Lung microvascular endothelial cell (primary cell): ENCODE results near the gene IQSEC1. TPM values are rescaled to one million over a fixed set of nuclear protein-coding genes. Genes with fewer than 3 reads are reported as not detected.

Experiments used
- DNase-seq, 2 donors: peaks; one replicate each; pipeline versions ENCODE4 v3.0.0 to v3.0.0-alpha.2; 2010; ENCODE audit warnings: low read depth in 2 of 2
- total RNA-seq: library from RNA; depleted of rRNA; stranded (reverse); fragments of >200 nt; gene quantifications from 2 replicates; pipeline ENCODE4 v1.2.1, GENCODE V29; 2014

The IQSEC1 gene
- total RNA-seq, 1 donor from 2014 or later, result 63.7 TPM

DNA sequence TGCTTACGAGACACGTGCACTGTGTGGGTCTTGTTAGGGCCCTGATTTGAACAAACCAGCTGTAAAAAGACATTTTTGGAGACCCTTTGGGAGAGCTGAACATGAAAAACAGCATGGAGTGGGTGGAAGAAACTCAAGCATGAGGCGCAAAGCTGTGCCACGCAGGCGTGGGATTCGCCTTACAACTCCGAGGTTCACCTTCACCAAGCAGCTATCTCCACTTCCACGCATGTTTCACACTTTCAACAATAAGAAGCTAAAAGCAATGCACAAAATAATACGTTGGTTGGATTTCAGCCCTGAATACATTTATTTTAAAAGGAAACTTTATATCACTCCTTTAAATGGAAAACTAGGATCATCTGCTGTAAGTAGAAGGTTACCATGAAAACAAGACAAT, 42.5 kb downstream of the IQSEC1 start:
- no peak for DNase-seq

- no peak for DNase-seq
These were observed 45.0 kb downstream of the IQSEC1 start for GRCh38 chr3:13028010-13028821.

GRCh38 chr3:13027154-13027553, 46.1 kb downstream of the IQSEC1 start:
- DNase-seq, result no peak

DNA sequence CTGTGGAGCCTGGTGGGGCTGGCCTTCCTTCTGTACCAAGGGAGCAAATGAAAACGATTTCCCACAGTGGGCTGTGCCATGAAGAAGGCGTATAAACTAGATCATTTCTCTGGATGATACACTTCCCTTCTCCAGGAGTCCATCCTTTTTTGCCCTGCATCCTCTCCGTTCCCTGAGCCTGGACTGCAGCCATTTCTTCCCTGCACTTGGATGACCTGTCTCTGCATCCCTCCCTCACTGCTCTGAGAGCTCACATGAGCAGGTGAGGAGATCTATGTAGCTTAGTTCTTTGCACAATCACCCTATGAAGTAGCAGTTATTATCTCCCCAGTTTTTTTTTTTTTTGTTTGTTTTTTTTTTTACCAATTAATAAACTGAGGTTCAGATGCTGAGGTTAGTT, 46.7 kb downstream of the IQSEC1 start:
- DNase-seq, result no peak

- DNase-seq, result no peak
These were observed 47.3 kb downstream of the IQSEC1 start for GRCh38 chr3:13025778-13026518.

DNA sequence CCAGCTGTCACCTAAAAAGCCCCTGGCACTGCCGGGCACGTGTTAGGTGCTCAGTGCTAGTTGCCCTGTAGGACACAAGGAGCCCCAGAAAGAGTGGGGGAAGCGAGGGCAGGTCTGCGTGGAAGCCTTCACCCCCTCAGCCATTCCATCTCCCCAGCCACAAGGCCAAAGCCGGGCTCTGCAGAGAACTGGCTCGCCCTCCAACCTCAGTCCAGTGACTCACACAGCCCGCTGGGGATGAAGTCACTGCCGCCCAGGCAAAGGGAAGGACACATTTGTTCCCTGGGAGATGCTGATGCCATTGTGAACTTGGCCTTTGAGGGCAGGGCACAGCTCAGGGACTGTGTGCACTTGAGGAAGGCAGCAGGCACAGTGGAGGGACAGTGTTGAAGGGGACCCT, 48.1 kb downstream of the IQSEC1 start:
- DNase-seq, result peak; percentile 32 to 60

DNA sequence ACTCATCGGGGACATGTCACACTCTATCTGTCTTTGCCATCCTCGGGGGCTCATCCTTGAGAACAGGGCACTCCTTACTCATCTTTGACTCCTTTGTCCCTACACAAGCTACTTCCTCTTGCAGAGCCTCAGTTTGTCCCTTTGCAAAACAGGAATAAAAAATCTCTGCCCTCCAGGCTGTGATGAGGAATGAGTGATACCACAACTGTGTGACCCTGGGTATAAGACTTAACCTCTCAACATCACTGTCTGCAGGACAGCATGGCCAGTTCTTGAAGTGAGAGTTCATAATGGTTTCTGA, 48.5 kb downstream of the IQSEC1 start:
- DNase-seq, result no peak

GRCh38 chr3:13023971-13024764, 49.1 kb downstream of the IQSEC1 start:
- DNase-seq, result no peak

DNA sequence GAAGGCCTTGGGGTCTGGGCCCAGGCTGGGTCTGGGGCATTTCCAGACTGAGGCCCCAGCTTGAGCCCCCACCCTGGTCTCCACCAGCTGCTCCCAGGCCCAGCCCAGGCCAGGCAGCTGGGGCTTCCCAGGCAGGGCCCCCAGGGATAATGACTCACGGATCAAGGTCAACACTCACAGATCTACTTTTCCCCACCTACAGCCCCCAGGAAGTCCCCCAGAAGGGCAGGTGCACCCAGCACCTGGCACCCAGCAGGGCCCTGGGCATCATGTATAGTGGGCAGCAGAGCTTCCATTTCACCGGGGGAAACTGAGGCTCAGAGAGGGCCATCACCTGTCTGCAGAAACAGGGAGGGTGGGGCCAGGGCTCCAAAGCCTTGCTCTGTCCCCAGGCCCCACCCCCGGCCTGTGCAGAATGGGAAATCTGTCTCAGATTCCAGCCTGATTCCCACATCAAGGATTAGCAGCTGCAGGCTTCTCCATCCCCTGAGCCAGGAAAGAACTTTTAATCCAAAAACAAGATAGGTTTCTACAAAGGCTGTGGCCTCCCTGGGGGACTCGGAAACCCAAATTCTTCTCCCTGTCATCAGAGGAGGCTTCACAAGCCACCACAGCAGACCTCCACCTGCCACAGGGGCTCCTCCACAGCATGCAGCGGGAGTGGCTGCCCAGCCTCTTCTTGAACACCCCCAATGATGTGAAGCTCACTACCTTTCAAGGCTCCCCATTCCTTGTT, 49.8 kb downstream of the IQSEC1 start:
- DNase-seq, result no peak

DNA sequence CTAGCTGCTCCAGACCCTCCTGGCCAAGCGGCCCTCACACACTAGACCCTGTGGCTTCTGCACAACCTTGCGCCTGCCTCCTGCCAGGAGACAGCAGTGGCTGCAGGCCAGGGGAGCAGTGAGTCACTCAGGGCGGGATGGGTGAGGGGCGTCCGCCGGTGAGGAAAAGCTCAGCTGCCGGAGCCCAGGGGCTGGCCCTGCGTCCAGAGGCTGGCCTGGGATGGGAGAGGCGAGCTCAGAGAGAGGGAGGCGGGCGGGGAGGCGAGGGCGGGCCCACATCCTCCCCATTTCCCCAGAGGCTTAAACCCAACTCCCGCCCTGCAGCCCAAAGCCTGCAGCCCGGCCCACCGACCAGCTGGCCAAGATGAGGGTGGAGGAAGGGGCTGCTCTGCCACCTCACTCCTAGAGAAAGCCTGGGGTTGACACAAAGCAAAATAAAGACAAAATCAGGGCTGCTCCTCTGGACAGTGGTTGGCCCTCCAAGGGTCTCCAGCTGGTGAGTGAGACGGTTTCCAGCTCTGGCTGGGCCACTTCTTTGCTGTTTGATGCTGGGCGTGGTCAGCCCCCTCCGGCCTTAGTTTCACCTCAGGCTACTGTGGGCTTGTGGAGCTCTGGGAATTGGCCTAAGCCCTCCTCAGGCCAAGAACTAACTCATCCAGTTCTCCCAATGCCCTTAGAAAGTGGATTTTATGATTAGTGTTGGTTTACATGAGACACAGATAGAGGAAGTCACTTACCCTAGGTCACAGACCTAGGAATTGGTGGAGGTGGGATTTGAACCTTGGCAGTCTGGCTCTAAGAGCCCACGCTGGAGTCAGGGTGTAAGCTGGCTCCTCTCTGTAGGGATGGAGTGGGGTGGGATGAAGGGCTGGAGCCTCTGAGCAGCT, 50.6 kb downstream of the IQSEC1 start:
- peak; percentile 41 to 88 for DNase-seq

- peak in 1 of 2 donors; percentile 90 for DNase-seq
These were observed 51.8 kb downstream of the IQSEC1 start for GRCh38 chr3:13021141-13022114.

DNA sequence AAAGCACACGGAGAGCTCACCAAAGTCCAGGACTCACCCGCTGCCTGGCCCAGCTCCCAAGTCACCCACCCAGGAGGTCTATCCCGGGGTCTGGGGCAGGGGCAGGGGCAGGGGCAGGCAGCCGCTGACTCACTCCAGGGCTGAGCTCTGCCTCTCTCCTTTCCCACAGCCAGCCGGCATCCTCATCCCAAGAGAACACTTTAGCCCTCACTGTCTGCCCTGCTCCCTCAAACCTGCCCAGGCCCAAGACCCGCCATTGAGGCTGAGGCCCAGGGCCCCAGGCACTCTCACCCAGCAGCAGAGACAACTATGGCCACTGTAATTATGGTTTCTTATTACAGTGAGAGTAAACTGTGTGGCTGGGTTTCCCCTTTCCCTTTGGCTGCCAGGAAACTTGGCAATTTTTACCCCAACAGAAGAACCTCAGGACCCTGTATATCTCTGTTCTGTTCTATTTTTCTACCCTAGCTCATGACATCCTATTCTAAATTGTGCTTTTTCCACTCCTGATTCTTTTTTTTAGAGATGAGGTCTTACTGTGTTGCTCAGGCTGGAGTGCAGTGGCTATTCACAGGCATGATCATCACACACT, 53.0 kb downstream of the IQSEC1 start:
- DNase-seq, result no peak

DNA sequence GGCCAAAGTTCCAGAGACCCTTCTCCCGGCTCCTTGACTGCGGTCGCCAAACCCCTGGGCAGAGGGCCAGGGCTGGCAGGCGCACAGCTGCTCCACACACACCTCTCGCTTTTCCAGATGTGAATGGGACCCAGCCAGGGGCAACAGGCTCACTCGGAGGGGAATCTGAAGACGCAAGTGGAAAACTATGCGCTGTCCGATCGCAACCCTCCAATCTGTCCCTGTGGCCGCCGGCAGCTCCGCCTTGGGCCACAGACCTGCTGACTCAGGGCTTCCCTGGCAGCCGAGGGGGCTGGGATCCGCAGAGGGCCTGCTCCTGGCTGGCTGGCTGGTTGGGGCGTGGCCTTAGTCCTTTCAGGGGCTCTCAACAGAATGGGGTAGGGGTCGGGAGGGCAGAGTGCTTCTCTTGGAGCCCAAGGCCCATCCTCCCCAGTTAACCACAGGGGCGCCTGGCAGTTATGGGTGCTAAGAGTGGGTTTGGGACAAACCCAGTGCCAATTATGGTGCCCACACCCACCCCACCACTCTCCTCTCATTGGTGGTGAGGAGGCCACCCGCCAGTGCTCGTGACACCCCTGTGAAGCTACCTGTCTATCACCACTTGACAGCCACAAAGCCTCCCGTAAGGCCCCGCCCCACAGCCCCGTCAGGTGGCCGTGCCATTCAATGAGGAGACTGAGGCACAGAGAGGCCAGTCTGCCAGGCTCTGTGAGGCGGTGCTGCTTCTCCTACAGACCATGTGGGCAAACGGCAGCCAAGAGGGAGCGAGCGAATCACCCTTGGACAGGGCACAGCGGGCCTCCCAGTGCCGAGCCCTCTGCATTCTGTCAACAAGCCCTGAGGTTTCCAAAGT, 53.8 kb downstream of the IQSEC1 start:
- DNase-seq, result peak in 1 of 2 donors; percentile 40

DNA sequence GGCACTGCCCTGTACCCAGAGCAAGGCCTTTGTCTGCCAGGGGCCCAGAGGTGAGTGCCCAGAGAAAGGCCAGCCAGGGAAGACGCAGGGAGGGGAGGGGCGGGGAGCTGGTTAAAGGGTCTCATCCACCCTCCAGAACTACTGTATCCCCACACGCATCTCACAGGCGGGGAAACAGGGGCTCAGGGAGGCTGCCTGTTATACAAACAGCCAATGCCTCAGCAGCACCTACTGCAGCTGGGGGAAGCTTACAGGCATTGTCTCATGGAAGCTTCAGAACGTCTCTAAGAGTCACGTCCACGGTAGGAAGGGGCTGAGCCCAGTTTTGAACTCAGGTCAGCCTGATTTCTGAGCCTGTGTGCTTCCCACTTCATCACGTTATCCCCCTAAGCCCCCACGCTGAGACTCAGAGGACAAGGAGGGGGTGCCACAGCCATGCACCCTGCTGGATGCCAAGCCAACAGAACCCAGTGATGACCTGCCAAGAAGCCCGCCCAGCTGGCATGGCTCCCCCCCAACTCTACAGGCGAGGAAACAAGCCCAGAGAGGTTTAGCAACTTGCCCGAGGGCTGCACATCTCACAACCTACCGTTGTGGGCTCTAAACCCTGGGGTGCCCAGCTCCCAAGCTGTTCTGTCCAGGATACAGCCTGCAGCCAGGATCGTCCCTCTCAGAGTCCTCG, 54.5 kb downstream of the IQSEC1 start:
- DNase-seq, result no peak

DNA sequence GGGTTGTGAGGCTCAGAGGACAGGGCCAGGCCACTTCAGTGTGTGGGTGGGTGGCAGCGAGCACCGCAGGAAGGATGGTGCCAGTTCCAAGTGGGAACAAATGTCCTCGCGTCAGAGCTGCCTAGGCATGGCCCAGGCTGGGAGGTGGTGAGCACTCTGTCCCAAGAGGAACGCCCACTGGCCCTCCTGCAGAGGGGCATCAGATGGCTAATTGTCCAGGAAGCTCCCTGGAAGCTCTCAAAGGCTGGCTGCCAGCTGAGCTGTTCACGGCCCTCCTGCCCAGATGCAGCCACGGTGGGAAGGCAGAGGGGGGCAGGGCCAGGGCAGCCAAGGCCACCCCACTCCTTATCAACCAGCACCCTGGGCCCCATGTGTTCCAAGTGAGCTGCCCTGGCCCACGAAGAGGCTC, 55.2 kb downstream of the IQSEC1 start:
- peak in 1 of 2 donors; percentile 27 for DNase-seq

- DNase-seq, result no peak
These were observed 55.7 kb downstream of the IQSEC1 start for GRCh38 chr3:13017361-13018042.

- DNase-seq, result no peak
These were observed 56.4 kb downstream of the IQSEC1 start for GRCh38 chr3:13016721-13017255.
